ENCODE measurements around the gene ZNF790. TPM values are rescaled to one million over a fixed set of nuclear protein-coding genes. Genes with fewer than 3 reads are reported as not detected.
A peak's percentile ranks its signal among the peaks of the same experiment; 100 is the strongest.
"Not testable (repeated sequence)": the region's sequence is repeated elsewhere in the genome, so short reads cannot be mapped to it uniquely, and the experiment has no call there.

Gene ZNF790
- total RNA-seq, 1 experiment from 2014 or later = 5.8 TPM

GRCh38 chr19:36796714-36796992 lies 41.5 kb downstream of the ZNF790 start:
- no peaks in the 10 kb centered on the region for H3K36me3 ChIP-seq (ENCODE audit: control insufficient read depth, insufficient read depth, low read length)
- CTCF ChIA-PET = no interaction called here
- TSS peak; percentile 85 for BruUV-seq (replicated peaks)
- in situ Hi-C loops (cut with HindIII; ENCODE audit: low pct_unique_long_range_greater_than_20kb, low sequenced_read_pairs) (no loop called here), intact Hi-C loops (cut with micrococcal nuclease; ENCODE audit: unreplicated experiment) (no loop called here)
- ATAC-seq = no peak
- H3K4me3 ChIP-seq (ENCODE audit: low read depth in 2 of 2, low read length in 2 of 2) = peak overlapping the region; percentile 77 to 85
- 0 out of 2 replicates have a peak, but pooled peaks cover 5% of the 10 kb centered on the region for H3K4me1 ChIP-seq (ENCODE audit: control insufficient read depth, insufficient read depth, low read length)
- peaks cover 19% of the 10 kb centered on the region for H3K9me3 ChIP-seq (ENCODE audit: control insufficient read depth, insufficient read depth, low read depth, low read length)
- TF ChIP-seq, protein P1, sequence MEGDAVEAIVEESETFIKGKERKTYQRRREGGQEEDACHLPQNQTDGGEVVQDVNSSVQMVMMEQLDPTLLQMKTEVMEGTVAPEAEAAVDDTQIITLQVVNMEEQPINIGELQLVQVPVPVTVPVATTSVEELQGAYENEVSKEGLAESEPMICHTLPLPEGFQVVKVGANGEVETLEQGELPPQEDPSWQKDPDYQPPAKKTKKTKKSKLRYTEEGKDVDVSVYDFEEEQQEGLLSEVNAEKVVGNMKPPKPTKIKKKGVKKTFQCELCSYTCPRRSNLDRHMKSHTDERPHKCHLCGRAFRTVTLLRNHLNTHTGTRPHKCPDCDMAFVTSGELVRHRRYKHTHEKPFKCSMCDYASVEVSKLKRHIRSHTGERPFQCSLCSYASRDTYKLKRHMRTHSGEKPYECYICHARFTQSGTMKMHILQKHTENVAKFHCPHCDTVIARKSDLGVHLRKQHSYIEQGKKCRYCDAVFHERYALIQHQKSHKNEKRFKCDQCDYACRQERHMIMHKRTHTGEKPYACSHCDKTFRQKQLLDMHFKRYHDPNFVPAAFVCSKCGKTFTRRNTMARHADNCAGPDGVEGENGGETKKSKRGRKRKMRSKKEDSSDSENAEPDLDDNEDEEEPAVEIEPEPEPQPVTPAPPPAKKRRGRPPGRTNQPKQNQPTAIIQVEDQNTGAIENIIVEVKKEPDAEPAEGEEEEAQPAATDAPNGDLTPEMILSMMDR (IDR thresholded peaks at IDR 0.05) = no peak
- no peak for TF ChIP-seq POLR2AphosphoS5 (IDR thresholded peaks at IDR 0.05; ENCODE audit: low read depth, low read length)
- no peak for TF ChIP-seq TCF7L2 (IDR thresholded peaks at IDR 0.05; ENCODE audit: low read depth, low read length)
- TF ChIP-seq SIN3A (IDR thresholded peaks at IDR 0.05; ENCODE audit: borderline replicate concordance, insufficient read depth, low read depth, low read length) = no peak
- TF ChIP-seq, protein P2, sequence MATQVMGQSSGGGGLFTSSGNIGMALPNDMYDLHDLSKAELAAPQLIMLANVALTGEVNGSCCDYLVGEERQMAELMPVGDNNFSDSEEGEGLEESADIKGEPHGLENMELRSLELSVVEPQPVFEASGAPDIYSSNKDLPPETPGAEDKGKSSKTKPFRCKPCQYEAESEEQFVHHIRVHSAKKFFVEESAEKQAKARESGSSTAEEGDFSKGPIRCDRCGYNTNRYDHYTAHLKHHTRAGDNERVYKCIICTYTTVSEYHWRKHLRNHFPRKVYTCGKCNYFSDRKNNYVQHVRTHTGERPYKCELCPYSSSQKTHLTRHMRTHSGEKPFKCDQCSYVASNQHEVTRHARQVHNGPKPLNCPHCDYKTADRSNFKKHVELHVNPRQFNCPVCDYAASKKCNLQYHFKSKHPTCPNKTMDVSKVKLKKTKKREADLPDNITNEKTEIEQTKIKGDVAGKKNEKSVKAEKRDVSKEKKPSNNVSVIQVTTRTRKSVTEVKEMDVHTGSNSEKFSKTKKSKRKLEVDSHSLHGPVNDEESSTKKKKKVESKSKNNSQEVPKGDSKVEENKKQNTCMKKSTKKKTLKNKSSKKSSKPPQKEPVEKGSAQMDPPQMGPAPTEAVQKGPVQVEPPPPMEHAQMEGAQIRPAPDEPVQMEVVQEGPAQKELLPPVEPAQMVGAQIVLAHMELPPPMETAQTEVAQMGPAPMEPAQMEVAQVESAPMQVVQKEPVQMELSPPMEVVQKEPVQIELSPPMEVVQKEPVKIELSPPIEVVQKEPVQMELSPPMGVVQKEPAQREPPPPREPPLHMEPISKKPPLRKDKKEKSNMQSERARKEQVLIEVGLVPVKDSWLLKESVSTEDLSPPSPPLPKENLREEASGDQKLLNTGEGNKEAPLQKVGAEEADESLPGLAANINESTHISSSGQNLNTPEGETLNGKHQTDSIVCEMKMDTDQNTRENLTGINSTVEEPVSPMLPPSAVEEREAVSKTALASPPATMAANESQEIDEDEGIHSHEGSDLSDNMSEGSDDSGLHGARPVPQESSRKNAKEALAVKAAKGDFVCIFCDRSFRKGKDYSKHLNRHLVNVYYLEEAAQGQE (IDR thresholded peaks at IDR 0.05; ENCODE audit: insufficient read depth in 1 of 2, low read depth in 2 of 2, low read length in 1 of 2) = no peak
- POLR2A ChIA-PET = interaction anchor here (0.6 to 0.8 kb wide), 2 partner anchors 25 to 119 kb away, joined by 3 to 17 read pairs; no protein-coding TSS in a partner anchor
- peak overlapping the region; percentile 91 for H3K27ac ChIP-seq (ENCODE audit: low read length)
- H3K27me3 ChIP-seq (ENCODE audit: control insufficient read depth, insufficient read depth, low read length) = no peaks in the 10 kb centered on the region
- no peak for DNase-seq (ENCODE audit: low read depth, low spot score)

GRCh38 chr19:36791420-36792141 lies 46.6 kb downstream of the ZNF790 start:
- H3K27ac ChIP-seq (ENCODE audit: low read length); H3K36me3 ChIP-seq (ENCODE audit: control insufficient read depth, insufficient read depth, low read length); CTCF ChIA-PET; intact Hi-C loops (cut with micrococcal nuclease; ENCODE audit: unreplicated experiment); BruUV-seq (replicated peaks); DNase-seq (ENCODE audit: low read depth, low spot score); H3K9me3 ChIP-seq (ENCODE audit: control insufficient read depth, insufficient read depth, low read depth, low read length); H3K4me1 ChIP-seq (ENCODE audit: control insufficient read depth, insufficient read depth, low read length); H3K27me3 ChIP-seq (ENCODE audit: control insufficient read depth, insufficient read depth, low read length); in situ Hi-C loops (cut with HindIII; ENCODE audit: low pct_unique_long_range_greater_than_20kb, low sequenced_read_pairs): not testable (repeated sequence)
- H3K4me3 ChIP-seq (ENCODE audit: low read depth in 2 of 2, low read length in 2 of 2) = peak overlapping the region; percentile 15 to 16
- peak; percentile 99 for ATAC-seq
- POLR2A ChIA-PET = interaction anchor here (0.7 kb wide), 1 partner anchor 374 kb away, joined by 5 read pairs; no protein-coding TSS in a partner anchor

DNA sequence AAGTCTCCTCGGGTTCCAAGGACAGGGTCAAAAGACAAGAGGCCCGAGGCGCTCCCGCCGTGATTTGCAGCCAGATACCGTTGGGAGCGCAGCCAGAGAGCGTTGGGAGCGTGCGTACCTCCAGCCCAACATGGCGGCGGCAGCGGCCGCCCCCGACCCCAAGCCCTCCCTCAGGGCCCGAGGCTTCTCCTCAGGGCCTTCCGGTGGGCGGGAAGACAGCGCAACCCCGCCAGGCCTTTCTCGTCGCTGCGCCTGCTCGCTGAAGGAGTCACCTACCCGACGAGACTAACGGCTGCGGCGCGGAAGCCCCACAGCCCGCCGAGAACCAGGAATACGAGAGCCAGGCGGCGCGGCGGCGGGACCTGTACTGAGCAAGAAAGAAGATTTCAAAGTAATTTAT lies 62.4 kb downstream of the ZNF790 start:
- in situ Hi-C loops (cut with HindIII; ENCODE audit: low pct_unique_long_range_greater_than_20kb, low sequenced_read_pairs) (no loop called here), intact Hi-C loops (cut with micrococcal nuclease; ENCODE audit: unreplicated experiment) (no loop called here)
- H3K9me3 ChIP-seq (ENCODE audit: control insufficient read depth, insufficient read depth, low read depth, low read length) = no peaks in the 10 kb centered on the region; the same call in 1 of the 2 replicates
- TF ChIP-seq, protein P1 (IDR thresholded peaks at IDR 0.05) = no peak
- TF ChIP-seq SIN3A (IDR thresholded peaks at IDR 0.05; ENCODE audit: borderline replicate concordance, insufficient read depth, low read depth, low read length) = no peak
- TF ChIP-seq, protein P2 (IDR thresholded peaks at IDR 0.05; ENCODE audit: insufficient read depth in 1 of 2, low read depth in 2 of 2, low read length in 1 of 2) = no peak
- TF ChIP-seq POLR2AphosphoS5 (IDR thresholded peaks at IDR 0.05; ENCODE audit: low read depth, low read length) = no peak
- no peak for TF ChIP-seq TCF7L2 (IDR thresholded peaks at IDR 0.05; ENCODE audit: low read depth, low read length)
- DNase-seq (ENCODE audit: low read depth, low spot score) = no peak
- POLR2A ChIA-PET = no interaction called here
- CTCF ChIA-PET = no interaction called here
- H3K4me3 ChIP-seq (ENCODE audit: low read depth in 2 of 2, low read length in 2 of 2) = no peak overlapping the region
- H3K36me3 ChIP-seq (ENCODE audit: control insufficient read depth, insufficient read depth, low read length) = no peaks in the 10 kb centered on the region
- H3K27ac ChIP-seq (ENCODE audit: low read length) = no peak overlapping the region
- BruUV-seq (replicated peaks) = no TSS peak
- no peaks in the 10 kb centered on the region for H3K4me1 ChIP-seq (ENCODE audit: control insufficient read depth, insufficient read depth, low read length)
- ATAC-seq = no peak
- H3K27me3 ChIP-seq (ENCODE audit: control insufficient read depth, insufficient read depth, low read length) = no peaks in the 10 kb centered on the region
